A549 (cell line): ENCODE results near the gene SLC2A13.

Experiments
- CHD2 ChIP-seq: fragments of 150-350 bp; IDR thresholded peaks from 2 replicates; pipeline ENCODE4 v1.6.1; 2014; ENCODE audit warnings: low read length; ENCODE audit not compliant: partially characterized antibody
- EP300 ChIP-seq, 2 experiments: fragments of >200 bp; sonication (Bioruptor Twin); formaldehyde crosslinking; IDR thresholded peaks; 2 replicates in 1 of 2; 3 replicates in 1 of 2; pipeline ENCODE4 v1.6.1; 2016 to 2017
- HOXA7 ChIP-seq: fragments of 250-450 bp; sonication (Bioruptor Pico); IDR thresholded peaks from 2 replicates; pipeline ENCODE4 v1.5.0; 2020; ENCODE audit warnings: mild to moderate bottlenecking, moderate library complexity
- JUN ChIP-seq, 2 experiments: fragments of >200 bp; sonication (Bioruptor Twin); formaldehyde crosslinking; IDR thresholded peaks; 2 replicates in 1 of 2; 3 replicates in 1 of 2; pipeline ENCODE4 v1.6.1; 2016 to 2017
- KDM5A ChIP-seq: fragments of 200-600 bp; sonication (generic); IDR thresholded peaks from 2 replicates; pipeline ENCODE4 v1.6.1; 2016; ENCODE audit warnings: antibody characterized with exemption, mild to moderate bottlenecking
- MAZ ChIP-seq: fragments of 150-350 bp; IDR thresholded peaks from 2 replicates; pipeline ENCODE4 v1.6.1; 2014; ENCODE audit warnings: antibody characterized with exemption, low read depth, low read length, borderline replicate concordance
- MYC ChIP-seq: IDR thresholded peaks from 2 replicates; pipeline ENCODE4 v1.6.1; 2012; ENCODE audit warnings: mild to moderate bottlenecking, inconsistent platforms, low read length, improper control_type of control experiment, borderline replicate concordance
- POLR2A ChIP-seq: IDR thresholded peaks from 2 replicates; pipeline ENCODE4 v1.6.1; 2012; ENCODE audit warnings: mild to moderate bottlenecking, low read length
- RARB ChIP-seq: fragments of 250-450 bp; sonication (Bioruptor Pico); IDR thresholded peaks from 2 replicates; pipeline ENCODE4 v1.8.0; 2021; ENCODE audit warnings: mild to moderate bottlenecking, moderate library complexity
- RFX5 ChIP-seq: fragments of 450-650 bp; IDR thresholded peaks from 2 replicates; pipeline ENCODE4 v1.7.1; 2014; ENCODE audit warnings: antibody characterized with exemption, mild to moderate bottlenecking, moderate library complexity
- RNF2 ChIP-seq: fragments of 200-600 bp; sonication (generic); IDR thresholded peaks from 2 replicates; pipeline ENCODE4 v1.6.1; 2016; ENCODE audit warnings: low read depth, mild to moderate bottlenecking, antibody characterized with exemption, moderate library complexity, borderline replicate concordance
- TF ChIP-seq, protein P1 (sequence below): fragments of >200 bp; sonication (Bioruptor Twin); formaldehyde crosslinking; IDR thresholded peaks from 3 replicates; pipeline ENCODE4 v1.5.1; 2016
- TF ChIP-seq, protein P2 (sequence below): fragments of 200-600 bp; sonication (generic); IDR thresholded peaks from 2 replicates; pipeline ENCODE4 v1.6.1; 2016; ENCODE audit warnings: antibody characterized with exemption, mild to moderate bottlenecking, moderate library complexity
- TF ChIP-seq, protein P3 (sequence below): fragments of 450-650 bp; IDR thresholded peaks from 2 replicates; pipeline ENCODE4 v1.6.1; 2014; ENCODE audit warnings: antibody characterized with exemption

DNA sequence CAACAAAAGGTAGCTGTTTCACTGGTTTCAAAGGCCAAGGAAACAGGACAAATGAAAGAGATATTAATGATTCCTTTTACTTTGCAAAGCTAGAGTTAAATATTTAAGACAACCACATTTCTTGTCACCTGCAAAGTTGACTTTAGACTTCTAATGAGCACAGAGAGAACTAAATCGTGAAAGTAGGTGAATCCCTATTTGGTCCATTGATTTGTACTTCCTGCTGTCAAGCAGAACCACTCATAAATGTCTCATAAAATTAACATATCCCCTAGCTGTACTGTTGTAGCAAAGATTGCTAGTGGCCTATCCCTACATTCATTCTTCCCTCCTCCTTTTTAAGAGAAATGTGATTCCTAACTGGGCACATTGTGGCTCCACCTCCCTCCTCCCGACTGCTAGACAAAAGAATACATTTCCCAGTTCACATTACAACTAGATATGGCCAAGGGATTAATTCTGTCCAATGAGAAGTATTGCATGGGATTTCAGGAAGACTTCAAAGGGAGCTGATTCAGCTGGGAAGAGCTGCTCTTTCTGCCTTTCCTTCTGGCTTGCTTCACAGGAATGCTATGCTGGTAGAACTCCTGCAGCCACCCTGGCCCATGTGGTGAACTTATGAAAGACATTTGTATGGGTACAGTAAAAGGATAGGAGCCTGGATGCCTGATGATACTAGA is 258.8 kb downstream of the SLC2A13 start:
- TF ChIP-seq RARB: no peak
- TF ChIP-seq, protein P1, sequence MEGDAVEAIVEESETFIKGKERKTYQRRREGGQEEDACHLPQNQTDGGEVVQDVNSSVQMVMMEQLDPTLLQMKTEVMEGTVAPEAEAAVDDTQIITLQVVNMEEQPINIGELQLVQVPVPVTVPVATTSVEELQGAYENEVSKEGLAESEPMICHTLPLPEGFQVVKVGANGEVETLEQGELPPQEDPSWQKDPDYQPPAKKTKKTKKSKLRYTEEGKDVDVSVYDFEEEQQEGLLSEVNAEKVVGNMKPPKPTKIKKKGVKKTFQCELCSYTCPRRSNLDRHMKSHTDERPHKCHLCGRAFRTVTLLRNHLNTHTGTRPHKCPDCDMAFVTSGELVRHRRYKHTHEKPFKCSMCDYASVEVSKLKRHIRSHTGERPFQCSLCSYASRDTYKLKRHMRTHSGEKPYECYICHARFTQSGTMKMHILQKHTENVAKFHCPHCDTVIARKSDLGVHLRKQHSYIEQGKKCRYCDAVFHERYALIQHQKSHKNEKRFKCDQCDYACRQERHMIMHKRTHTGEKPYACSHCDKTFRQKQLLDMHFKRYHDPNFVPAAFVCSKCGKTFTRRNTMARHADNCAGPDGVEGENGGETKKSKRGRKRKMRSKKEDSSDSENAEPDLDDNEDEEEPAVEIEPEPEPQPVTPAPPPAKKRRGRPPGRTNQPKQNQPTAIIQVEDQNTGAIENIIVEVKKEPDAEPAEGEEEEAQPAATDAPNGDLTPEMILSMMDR: no peak
- no peak for TF ChIP-seq KDM5A
- TF ChIP-seq MYC: no peak
- TF ChIP-seq EP300 (IDR thresholded peaks at IDR 0.05): no peak
- no peak for TF ChIP-seq JUN (IDR thresholded peaks at IDR 0.05)
- no peak for TF ChIP-seq MAZ
- no peak for TF ChIP-seq RNF2
- TF ChIP-seq CHD2: no peak
- no peak for TF ChIP-seq HOXA7 (CRISPR knock-in tag)
- TF ChIP-seq POLR2A: no peak
- no peak for TF ChIP-seq RFX5
- TF ChIP-seq, protein P2, sequence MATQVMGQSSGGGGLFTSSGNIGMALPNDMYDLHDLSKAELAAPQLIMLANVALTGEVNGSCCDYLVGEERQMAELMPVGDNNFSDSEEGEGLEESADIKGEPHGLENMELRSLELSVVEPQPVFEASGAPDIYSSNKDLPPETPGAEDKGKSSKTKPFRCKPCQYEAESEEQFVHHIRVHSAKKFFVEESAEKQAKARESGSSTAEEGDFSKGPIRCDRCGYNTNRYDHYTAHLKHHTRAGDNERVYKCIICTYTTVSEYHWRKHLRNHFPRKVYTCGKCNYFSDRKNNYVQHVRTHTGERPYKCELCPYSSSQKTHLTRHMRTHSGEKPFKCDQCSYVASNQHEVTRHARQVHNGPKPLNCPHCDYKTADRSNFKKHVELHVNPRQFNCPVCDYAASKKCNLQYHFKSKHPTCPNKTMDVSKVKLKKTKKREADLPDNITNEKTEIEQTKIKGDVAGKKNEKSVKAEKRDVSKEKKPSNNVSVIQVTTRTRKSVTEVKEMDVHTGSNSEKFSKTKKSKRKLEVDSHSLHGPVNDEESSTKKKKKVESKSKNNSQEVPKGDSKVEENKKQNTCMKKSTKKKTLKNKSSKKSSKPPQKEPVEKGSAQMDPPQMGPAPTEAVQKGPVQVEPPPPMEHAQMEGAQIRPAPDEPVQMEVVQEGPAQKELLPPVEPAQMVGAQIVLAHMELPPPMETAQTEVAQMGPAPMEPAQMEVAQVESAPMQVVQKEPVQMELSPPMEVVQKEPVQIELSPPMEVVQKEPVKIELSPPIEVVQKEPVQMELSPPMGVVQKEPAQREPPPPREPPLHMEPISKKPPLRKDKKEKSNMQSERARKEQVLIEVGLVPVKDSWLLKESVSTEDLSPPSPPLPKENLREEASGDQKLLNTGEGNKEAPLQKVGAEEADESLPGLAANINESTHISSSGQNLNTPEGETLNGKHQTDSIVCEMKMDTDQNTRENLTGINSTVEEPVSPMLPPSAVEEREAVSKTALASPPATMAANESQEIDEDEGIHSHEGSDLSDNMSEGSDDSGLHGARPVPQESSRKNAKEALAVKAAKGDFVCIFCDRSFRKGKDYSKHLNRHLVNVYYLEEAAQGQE: no peak
- TF ChIP-seq, protein P3, sequence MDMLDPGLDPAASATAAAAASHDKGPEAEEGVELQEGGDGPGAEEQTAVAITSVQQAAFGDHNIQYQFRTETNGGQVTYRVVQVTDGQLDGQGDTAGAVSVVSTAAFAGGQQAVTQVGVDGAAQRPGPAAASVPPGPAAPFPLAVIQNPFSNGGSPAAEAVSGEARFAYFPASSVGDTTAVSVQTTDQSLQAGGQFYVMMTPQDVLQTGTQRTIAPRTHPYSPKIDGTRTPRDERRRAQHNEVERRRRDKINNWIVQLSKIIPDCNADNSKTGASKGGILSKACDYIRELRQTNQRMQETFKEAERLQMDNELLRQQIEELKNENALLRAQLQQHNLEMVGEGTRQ: no peak
